ENCODE results near the gene HOXA1. TPM values are rescaled to one million over a fixed set of nuclear protein-coding genes. Genes with fewer than 3 reads are reported as not detected.

The HOXA1 gene
- total RNA-seq, 1 donor from 2014 or later, result 0.08 TPM

DNA sequence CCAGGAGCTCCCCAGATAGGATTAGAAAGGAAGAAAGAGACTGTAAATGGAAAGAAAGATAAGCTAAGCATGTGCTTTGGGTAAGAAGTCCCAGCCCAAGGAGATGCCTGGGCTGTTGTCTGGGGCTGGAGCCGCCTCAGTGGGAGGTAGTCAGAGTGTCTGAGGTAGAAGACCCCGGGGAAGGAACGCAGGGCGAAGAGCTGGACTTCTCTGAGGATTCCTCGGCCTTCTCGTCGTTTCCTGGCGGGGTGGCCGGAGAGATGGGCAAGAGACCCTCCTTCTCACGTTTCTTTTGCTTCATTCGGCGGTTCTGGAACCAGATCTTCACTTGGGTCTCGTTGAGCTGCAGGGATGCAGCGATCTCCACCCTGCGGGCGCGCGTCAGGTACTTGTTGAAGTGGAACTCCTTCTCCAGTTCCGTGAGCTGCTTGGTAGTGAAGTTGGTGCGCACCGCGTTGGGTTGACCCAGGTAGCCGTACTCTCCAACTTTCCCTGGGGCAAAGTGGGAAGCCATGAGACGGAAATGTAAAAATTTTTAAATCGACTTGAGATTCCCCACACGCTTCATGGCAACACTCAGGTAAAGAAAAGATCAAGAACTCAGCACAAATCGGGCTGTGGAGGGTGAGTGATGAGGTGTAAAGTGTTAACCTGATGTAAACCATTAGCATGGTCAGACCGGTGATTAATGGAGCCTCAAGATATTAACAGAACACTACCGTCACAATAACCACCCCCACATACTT, 1.3 kb downstream of the HOXA1 start:
- DNase-seq (ENCODE audit: low spot score) (no peak), ATAC-seq (no peak)

DNA sequence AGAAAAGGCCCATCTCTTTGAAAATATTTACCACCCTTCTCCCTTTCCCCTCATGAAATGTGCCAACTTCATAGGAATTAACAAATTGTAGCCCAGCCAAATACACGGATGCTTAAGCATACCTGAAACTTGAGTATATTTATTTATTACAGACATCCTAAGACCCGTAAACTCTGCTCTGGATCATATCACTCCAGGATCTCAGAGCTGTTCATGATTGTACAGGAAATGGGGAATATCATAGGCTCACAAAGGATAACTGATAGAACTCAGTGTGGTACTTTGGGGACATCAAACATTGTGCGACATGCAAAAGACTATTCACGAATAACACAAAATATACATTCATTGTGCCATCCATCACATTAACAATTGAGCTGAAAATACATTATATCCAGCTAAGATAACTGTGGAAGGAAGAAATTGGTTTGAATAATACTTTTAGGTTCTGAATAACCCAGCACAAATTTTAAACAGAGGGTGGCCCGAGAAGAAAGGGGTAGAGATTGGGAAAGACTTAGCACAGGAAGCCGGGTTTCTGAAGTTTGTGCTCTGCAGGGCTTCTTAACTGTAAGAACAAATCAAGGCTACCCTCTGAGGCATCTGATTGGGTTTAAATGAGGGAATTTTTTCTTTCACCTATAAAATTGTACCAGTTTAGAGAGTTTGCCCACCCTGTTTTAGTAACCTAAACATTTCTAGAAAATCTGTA, 2.5 kb downstream of the HOXA1 start:
- no peak for DNase-seq (ENCODE audit: low spot score)

GRCh38 chr7:27092819-27093110, 3.0 kb downstream of the HOXA1 start:
- no peak for ATAC-seq
- no peak for DNase-seq (ENCODE audit: low spot score)

More for the DNA sequence above, 2.5 kb downstream of the HOXA1 start:
- ATAC-seq, result no peak

DNA sequence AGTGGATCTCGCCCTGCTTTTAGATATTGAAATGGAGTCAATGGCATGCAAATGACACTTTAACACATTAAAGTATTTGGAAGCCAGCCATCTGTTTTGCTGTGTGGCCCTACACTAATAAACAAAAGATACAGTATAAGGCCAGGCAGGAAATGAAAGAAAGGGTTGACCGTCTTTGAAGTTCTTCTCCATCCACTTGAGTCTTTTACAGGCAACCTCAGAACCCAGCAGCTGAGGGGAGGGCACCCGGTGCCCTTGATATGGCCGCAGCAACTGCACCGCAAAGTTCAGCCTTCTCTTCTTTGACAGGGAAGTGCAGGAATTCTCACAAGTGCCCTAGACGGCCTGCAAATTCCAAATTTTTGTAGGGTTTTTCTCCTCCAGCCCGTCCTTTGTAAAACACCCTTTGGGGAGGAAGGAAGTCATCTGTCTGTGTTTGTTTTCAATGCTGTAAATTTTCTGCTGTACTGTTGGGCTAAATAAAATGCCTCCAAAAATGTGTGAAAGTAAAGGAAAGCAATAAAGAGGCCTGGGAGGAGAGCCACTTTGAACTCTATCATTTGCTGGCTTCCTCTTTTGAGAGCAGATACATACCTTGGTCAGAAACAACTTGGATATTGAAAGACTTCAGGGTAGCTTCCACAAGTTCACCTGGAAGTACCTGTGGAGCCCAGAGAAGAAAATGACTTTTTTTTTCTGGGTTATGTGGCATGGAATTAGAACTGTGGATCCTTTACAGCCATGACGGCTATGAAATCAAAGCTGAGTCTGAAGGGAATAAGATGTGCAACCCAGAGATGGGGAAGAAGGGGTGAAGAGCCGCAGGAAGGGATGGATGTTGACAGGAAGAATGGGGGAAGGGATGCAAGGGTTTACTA, 3.6 kb downstream of the HOXA1 start:
- DNase-seq (ENCODE audit: low spot score) (no peak), ATAC-seq (no peak)

GRCh38 chr7:27091105-27091504, 4.7 kb downstream of the HOXA1 start:
- DNase-seq (ENCODE audit: low spot score), result no peak
- ATAC-seq, result no peak

DNA sequence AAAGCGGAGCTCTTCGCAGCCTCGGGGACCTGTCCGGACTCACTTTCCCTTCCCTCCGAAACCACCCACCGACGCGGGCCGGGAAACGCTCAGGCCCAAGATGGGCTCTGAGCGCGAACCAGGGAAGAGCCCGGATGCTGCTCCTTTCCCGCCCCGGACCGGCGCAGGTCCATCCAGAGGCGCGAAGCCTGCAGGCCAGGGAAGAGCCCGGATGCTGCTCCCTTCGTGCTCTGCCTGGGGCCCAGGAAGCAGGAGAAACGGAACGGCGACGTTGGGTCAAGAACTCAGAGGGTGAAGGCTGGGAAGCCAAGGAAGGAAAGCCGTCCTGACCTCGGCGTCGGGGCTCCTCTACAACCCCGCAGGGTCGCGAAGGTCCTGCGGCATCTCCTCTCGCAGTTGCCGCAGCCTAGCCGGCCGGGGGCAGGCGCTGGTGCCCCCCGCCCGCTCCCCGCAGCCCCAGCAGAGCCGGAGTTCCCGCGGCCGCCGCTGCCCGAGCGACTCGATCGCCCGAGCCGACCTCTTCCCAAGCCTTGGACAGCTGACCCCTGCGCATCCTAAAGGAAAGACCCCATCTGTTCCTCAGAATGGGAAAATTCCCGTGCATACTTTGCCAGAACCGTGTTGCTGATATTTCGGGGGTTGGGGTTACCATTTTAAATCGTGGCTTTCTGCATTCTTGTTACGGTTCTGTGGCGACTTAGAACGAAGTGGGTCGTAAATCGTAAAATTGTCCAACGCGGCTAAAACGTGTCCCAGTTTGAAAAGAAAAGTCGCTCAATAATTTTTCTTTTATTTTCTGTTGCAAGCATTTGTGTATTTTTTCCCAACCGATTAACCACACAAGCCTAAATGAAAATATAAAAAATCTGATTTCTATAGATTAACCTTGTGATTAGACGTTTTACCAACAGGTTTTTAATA, 7.5 kb downstream of the HOXA1 start:
- DNase-seq (ENCODE audit: low spot score) (no peak), ATAC-seq (no peak)

GRCh38 chr7:27083646-27084045, 12.2 kb downstream of the HOXA1 start:
- DNase-seq (ENCODE audit: low spot score) (no peak), ATAC-seq (no peak)

DNA sequence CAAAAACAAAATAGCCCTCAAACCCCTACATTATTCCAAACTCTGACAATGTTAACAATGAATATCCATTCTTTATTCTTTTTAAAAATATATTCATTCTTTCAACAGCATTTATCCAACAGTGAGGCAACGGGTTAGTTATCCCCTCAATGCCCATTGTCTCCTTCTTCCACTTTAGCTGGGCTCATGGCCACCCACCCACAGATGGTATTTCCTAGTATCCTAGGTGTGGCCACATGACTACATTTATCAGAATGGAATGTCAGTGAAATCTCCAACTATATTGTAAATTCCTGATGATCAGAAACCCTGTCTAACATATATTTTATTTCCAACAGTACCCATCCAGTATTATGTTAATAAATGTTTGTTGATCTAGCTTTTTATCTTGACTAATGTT, 13.6 kb downstream of the HOXA1 start:
- ATAC-seq, result no peak

DNA sequence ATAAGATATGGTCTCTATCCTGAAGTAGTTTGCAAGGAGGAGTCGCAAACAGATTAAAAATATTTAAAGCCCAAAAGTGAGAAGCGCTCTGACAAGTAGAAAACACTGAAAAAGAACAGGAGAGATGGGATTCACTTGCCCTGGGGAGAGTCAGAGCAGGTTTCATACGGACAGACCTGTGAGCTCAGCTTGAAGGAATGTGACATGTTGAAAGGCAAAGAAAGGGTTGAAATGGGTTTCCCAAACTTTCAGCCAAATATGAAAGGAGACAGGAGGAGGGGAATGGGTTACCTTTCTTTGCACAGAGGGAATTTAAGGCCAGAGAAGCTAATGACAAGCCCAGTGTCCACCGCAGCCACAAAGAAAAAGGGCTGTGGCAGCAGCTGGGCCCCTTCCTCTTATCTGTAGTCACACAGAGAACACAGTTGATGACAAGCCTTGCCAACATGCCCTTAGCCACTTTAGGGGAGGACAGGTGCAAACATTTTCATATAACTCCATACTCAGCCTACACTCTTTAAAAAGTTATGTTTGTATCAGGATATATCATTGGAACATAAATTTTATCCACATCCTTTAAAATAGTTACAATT, 14.9 kb downstream of the HOXA1 start:
- ATAC-seq (no peak), DNase-seq (ENCODE audit: low spot score) (no peak)

More for the DNA sequence above, 13.6 kb downstream of the HOXA1 start:
- DNase-seq (ENCODE audit: low spot score), result no peak

DNA sequence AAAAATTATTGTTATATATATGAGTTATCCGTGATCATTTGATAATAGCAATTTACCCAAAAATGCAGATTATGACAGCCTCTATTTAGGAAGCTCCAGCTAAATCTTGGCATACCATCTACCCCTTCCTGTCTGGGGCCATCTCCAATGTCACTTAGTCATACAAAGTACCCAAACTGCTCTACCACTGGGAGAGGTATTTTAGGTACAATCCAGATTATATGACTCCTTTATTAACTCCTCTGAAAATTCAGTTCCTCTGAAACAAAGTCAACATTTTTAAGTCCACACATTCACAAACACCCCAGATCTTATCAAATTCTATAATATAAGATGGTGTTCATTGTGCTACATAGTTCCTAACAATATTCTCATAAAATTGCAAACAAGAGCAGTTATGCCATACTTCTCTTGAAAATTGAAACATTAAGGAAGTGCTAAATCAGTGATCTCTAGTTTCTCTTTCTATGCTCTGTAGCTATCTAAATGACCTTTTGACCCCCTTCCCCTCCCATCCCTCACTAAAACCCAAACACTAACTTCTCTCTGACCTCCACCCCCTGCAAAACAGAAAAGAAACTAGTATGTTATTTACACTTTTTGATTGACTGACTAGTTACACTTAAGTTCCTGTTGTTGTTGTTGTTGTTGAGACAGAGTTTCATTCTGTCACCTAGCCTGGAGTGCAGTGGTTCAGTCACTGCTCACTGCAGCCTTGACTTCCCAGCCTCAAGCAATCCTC, 16.4 kb downstream of the HOXA1 start:
- ATAC-seq (no peak), DNase-seq (ENCODE audit: low spot score) (no peak)

- DNase-seq (ENCODE audit: low spot score), result no peak
- ATAC-seq, result no peak
Measured at GRCh38 chr7:27078616-27079233, 17.1 kb downstream of the HOXA1 start.

DNA sequence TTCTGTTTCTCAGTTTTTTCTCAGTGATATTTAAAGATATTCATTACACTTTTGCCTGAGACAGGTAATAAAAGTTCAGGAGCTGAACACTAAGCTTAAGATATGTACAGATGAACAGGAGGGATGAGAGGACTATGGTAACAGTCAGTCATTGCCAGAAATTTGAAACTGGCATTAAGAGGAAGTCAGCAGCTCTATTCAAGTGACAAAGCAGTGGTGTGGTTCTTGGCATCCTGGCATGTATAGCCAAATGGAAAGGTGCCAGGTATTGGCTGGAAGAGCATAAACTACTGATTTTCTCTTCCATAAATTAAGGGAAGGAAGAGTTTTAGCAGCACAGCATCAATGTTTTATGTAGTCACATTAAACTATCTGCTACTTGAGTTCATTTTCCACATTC, 22.7 kb downstream of the HOXA1 start:
- DNase-seq (ENCODE audit: low spot score) (no peak), ATAC-seq (no peak)

DNA sequence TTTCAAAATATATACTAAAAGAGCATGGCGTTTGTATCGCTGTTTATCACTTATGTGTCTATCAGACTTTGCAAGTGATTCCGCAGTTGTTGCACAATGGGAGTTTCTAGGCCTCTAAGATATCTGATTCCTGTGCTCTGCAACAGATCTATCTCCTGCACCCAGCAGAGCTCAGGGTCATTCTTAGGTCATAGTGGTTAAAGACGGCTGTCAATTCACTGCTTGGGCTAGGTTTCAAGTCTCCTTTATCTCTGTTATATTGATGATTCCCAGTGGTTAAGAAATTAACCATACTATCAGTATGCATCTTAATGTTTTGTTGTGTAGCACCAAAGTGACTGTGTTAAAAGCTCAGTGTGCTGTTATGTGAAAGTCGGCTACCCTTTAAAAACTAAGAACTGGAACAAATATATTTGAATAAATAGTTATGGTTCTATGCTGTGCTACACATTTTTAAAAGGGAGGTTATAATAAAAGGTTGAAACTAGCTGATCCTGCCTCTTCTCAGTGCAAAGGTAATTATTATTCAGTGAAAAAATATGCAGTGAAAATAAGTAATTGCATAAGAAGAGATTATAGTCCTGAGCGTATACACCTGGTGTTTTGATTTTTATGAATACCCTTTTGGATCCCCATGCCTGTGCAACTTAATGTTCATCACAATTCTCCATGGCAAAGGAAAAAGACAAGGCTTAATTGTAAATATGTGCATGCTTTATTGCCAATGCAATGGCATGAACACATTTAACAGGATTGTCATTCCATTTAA, 24.0 kb downstream of the HOXA1 start:
- no peak for ATAC-seq
- DNase-seq (ENCODE audit: low spot score), result no peak

- ATAC-seq (no peak), DNase-seq (ENCODE audit: low spot score) (no peak)
Measured at GRCh38 chr7:27068259-27068658, 27.5 kb downstream of the HOXA1 start.

DNA sequence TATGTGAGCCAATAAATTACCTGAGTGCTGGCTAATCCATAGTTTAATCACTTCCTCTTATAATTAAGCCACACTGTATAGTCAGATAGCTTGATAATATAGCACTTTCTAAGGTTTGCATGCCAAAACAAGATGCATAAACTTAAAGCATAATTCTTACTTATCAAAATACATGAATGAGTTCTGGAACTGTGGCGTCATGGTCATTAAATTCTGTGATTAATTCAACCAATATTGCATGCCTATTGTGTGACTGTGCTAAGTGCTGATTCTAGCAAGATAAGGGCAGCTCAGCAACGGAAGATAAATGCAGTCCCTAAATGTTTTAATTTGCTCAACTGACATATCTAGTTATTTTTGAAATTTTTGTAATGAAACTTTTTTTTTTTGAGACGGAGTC, 29.7 kb downstream of the HOXA1 start:
- ATAC-seq (no peak), DNase-seq (ENCODE audit: low spot score) (no peak)

DNA sequence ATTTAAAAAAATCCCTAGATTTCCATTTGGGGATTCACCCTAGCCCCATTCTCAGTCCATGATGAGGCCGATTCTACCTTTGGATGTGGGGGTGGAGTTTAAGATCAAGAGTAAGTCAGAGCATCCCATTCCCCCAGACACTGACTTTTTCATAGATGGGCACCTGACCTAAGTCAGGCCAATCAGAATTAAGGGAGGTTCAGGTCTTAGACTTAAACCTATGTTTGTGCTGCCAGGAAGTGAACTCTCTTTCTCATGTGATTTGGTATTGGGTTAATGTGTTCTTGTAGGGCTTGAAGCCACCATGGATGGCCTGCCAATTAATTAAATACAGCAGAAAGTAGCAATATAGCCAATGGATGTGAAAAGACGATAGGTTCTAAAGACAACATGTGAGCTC, 30.1 kb downstream of the HOXA1 start:
- DNase-seq (ENCODE audit: low spot score) (no peak), ATAC-seq (no peak)

- DNase-seq (ENCODE audit: low spot score) (no peak), ATAC-seq (no peak)
Measured at GRCh38 chr7:27064661-27065060, 31.1 kb downstream of the HOXA1 start.

GRCh38 chr7:27064159-27064558, 31.6 kb downstream of the HOXA1 start:
- ATAC-seq (peak; percentile 60), DNase-seq (ENCODE audit: low spot score) (no peak)

Data from left lobe of liver (tissue), 2 donors.